ENCODE data around the gene PNKD.
A peak's percentile ranks its signal among the peaks of the same experiment; 100 is the strongest.

The PNKD gene

GRCh38 chr2:218269900-218270720, at the start of gene PNKD, which contains the start of gene AAMP:
Gene PNKD, plus strand, starts transcription at chr2:218270519. Its CDS starts 17 bp downstream, at chr2:218270536.
Gene AAMP, minus strand, starts transcription at chr2:218270137. Its CDS starts 51 bp downstream, at chr2:218270086.
- FAIRE-seq (peak; percentile 99), DNase-seq (ENCODE audit: extremely low spot score, insufficient read length, low read depth) (peak; percentile 98)

DNA sequence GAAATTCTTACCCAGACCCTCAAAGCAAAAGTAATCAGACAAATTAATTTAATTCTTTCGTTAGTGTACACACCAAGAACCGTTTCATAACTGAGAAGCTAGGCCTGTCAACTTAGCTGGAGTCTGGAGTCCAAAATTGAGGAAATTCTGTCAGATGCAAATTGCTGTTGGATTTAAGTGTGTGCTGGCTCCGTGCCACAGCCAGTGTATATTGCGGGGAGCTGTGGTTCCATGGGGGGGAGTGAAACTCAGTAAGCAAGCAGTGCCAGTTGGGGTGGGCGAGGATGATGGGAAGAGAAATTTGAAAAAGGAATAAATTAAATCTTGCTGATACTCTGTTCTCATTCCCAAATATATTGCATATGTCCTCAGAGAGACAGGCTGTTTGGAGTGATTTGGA, 49.3 kb upstream of the PNKD start:
- FAIRE-seq, result no peak
- no peak for DNase-seq (ENCODE audit: extremely low spot score, insufficient read length, low read depth)

- FAIRE-seq, result peak; percentile 5
Observed at GRCh38 chr2:218223046-218223445, 47.3 kb upstream of the PNKD start.

DNA sequence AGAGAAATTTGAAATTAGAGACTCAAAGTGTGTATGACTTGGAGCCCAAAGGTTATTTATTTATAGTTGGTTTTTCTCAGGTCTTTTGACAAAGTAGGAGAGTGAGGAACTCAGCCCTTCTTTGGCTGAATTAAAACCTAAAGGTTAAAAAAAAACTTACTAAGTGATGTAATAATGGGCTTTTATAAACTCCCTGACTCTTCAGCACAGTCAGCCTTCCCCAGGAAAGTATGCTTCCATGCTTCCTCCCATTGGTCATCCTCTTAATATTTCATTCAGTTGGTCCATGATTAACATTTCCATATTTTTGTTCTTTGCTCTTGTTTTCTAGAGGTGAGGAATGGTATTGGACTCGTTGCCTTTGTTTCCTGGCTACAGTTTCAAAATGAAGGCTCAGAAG, 46.1 kb upstream of the PNKD start:
- FAIRE-seq (no peak), DNase-seq (ENCODE audit: extremely low spot score, insufficient read length, low read depth) (no peak)

More at GRCh38 chr2:218223046-218223445, 47.3 kb upstream of the PNKD start:
- no peak for DNase-seq (ENCODE audit: extremely low spot score, insufficient read length, low read depth)

- no peak for FAIRE-seq
- no peak for DNase-seq (ENCODE audit: extremely low spot score, insufficient read length, low read depth)
Observed at GRCh38 chr2:218226903-218227302, 43.4 kb upstream of the PNKD start.

- FAIRE-seq (no peak), DNase-seq (ENCODE audit: extremely low spot score, insufficient read length, low read depth) (no peak)
Observed at GRCh38 chr2:218228366-218229090, 41.8 kb upstream of the PNKD start.

- peak; percentile 37 for DNase-seq (ENCODE audit: extremely low spot score, insufficient read length, low read depth)
- peak; percentile 92 for FAIRE-seq
Observed at GRCh38 chr2:218229239-218229638, 41.1 kb upstream of the PNKD start.

DNA sequence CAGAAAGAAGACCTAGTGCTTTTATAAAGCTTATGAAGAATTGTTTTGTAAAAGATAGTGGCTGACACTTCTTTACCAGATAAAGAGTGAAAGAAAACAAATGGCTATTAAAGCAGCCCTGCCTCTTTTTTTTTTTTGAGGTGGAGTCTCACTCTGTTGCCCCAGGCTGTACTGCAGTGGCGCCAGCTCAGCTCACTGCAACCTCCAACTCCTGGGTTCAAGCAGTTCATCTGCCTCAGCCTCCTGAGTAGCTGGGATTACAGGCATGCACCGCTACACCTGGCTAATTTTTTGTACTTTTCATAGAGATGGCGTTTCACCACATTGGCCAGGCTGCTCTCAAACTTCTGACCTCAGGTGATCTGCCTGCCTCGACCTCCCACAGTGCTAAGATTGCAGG, 40.5 kb upstream of the PNKD start:
- no peak for FAIRE-seq
- DNase-seq (ENCODE audit: extremely low spot score, insufficient read length, low read depth), result no peak

DNA sequence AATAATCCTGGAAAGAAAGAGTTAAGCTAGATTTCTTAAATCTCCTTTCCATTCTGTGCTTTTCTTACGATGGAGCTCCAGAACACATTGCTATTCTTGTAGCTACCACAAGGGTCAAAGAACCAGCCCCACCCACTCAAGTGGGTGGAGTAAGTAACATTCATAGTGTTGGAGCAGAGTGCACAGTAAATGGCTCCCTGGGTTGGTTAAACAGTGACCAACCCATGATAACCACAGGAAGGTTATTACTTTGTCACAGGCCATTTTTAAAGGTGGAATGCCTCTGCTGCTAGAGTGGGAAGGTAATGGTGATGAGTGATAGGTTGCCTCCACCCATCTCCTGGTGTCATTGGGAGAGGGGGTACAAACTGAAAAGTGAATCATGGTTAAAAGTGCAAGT, 39.4 kb upstream of the PNKD start:
- DNase-seq (ENCODE audit: extremely low spot score, insufficient read length, low read depth) (no peak), FAIRE-seq (peak; percentile 89)

GRCh38 chr2:218233543-218233942, 36.8 kb upstream of the PNKD start:
- FAIRE-seq (no peak), DNase-seq (ENCODE audit: extremely low spot score, insufficient read length, low read depth) (no peak)

DNA sequence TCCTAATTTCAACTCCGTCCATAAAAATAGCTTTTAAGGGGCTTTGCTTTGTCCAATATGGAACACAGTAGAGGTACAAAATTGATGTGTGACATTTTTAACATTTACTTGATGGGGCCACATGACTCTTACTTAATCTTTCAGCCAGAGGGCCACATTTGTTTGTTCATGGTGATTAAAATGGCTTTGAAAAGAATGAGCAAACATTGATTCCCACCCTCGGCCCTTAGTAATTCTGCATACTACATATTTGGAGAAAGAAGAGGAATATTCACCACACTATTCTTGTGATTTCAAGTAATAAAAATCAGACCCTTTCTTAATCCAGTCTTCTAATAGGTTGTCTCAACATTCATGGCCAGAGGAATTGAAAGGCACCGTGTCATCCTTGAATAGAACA, 35.8 kb upstream of the PNKD start:
- DNase-seq (ENCODE audit: extremely low spot score, insufficient read length, low read depth) (no peak), FAIRE-seq (no peak)

GRCh38 chr2:218235017-218235416, 35.3 kb upstream of the PNKD start:
- no peak for FAIRE-seq
- DNase-seq (ENCODE audit: extremely low spot score, insufficient read length, low read depth), result no peak

- FAIRE-seq, result no peak
Observed at GRCh38 chr2:218236829-218237228, 33.5 kb upstream of the PNKD start.

DNA sequence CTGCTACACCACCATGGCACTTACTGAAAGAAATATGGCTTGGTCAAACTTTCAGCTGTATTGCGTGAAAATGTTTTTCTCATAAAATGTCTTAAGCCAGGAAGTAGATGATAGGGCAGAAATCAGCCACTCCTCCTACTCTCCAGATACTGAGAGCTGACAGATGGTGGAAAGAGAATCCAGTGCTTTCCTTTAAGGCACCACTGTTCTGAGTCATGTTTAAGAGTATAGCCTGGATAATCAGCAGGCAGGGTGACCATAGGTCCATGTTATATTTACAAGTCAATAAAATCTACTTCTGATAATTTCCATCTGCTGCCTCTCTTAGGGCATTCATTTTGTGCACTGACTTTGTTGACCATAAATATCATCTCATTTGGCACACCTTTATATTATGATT, 31.4 kb upstream of the PNKD start:
- DNase-seq (ENCODE audit: extremely low spot score, insufficient read length, low read depth), result no peak
- no peak for FAIRE-seq

More at GRCh38 chr2:218236829-218237228, 33.5 kb upstream of the PNKD start:
- DNase-seq (ENCODE audit: extremely low spot score, insufficient read length, low read depth), result no peak

DNA sequence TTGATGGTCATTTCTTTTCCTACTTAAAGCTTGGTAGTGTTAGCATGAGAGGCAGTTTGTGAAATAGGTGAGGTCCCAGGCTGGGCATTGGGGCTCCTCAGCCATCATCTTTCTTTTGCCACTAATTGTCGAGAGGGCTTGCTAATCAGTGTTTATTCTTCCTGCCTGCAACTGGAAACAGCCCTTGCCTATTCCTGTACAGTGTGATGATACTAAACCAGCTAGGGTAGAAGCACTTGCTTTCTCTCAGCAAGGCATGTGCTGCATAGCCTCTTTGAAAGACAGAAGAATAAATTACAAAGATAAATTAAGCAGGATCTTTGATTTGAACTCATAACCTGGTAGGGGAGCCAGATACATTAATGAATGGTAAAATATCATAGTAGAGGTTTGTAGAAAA, 26.1 kb upstream of the PNKD start:
- FAIRE-seq, result no peak
- DNase-seq (ENCODE audit: extremely low spot score, insufficient read length, low read depth), result no peak

DNA sequence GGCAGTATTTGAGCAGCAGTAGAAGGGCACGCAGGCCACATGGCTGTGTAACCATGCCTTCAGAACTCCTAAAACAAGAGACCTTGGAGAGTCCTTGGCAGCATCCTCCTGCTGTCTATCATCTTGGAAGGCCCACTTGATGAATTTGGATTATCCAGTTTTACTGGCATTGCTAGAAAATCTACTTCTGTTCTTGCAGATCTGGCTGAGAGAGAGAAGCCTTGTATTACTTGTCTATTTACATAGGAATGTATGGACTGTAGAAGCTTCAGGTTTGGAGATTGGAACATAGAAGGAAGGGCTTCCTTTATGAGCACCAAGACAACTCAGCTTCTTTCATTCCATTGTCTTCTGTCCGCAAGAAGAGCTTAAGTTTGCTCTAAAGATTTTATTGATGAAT, 25.7 kb upstream of the PNKD start:
- FAIRE-seq, result no peak

GRCh38 chr2:218245214-218245613, 25.1 kb upstream of the PNKD start:
- DNase-seq (ENCODE audit: extremely low spot score, insufficient read length, low read depth) (no peak), FAIRE-seq (no peak)

More for the DNA sequence above, 25.7 kb upstream of the PNKD start:
- no peak for DNase-seq (ENCODE audit: extremely low spot score, insufficient read length, low read depth)

GRCh38 chr2:218249691-218250090, 20.6 kb upstream of the PNKD start:
- FAIRE-seq, result no peak
- DNase-seq (ENCODE audit: extremely low spot score, insufficient read length, low read depth), result no peak

DNA sequence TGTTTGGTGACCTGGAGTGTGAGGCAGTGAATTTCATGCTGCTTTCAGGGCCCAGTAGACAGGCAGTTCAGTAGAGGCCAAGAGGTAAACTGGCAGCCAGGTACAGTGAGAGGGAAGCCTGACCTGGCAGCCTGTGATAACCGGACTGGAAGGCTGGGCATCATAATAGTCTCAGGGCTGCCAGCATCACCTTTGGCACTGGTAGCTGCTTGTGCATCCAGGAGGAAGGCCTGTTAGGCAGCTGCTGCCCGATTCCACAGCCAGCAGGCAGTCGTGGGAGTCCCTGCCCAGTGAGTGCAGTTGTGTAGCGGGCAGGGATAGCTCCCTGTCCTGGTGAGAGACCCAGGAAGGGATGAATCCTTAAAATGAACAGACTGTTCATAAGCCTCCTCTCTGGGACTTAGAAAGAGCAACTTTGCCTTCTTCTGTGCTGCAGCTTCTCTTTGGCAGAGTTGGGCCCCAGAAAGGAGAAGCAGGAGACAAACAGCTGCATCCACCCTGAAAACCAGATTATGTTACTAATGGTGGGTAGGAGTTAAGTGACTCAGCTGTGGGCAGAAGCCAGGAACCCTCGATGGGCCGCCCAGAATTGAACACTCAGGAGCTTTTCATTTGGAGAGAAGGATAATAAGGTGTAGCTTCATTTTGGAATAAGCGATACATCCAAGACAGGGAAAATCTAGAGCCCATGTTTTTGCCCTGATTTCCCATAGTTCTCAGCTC, 17.6 kb upstream of the PNKD start:
- FAIRE-seq (no peak), DNase-seq (ENCODE audit: extremely low spot score, insufficient read length, low read depth) (no peak)

GRCh38 chr2:218253232-218253625, 17.1 kb upstream of the PNKD start:
- DNase-seq (ENCODE audit: extremely low spot score, insufficient read length, low read depth), result no peak

GRCh38 chr2:218255446-218255845, 14.9 kb upstream of the PNKD start:
- FAIRE-seq (peak; percentile 47), DNase-seq (ENCODE audit: extremely low spot score, insufficient read length, low read depth) (no peak)

More at GRCh38 chr2:218253232-218253625, 17.1 kb upstream of the PNKD start:
- FAIRE-seq, result no peak

All from GM18507 (cell line).